ENCODE data around the gene AVL9. TPM values are rescaled to one million over a fixed set of nuclear protein-coding genes. Genes with fewer than 3 reads are reported as not detected.

AVL9 gene
- total and polyA plus RNA-seq, 2 of the 4 experiments (the other 2 are of a cell fraction) = 13.1 to 21.7 TPM

GRCh38 chr7:32447218-32447617 is 48.1 kb upstream of the AVL9 start:
- no peaks in the 10 kb centered on the region for H3K9me1 ChIP-seq (ENCODE audit: insufficient read depth, low read length)
- no peak overlapping the region for H4K5ac ChIP-seq (ENCODE audit: low read depth, low read length)
- H4K8ac ChIP-seq (ENCODE audit: low read depth in 2 of 2, low read length in 2 of 2) = no peak overlapping the region
- no peak overlapping the region for H2BK5ac ChIP-seq (ENCODE audit: low read depth, low read length, poor library complexity, severe bottlenecking)
- ChIA-PET POLR2A (ENCODE audit: unreplicated experiment) (no interaction called here), CTCF (interaction anchor here (1.1 kb wide), 1 partner anchor 236 kb away, joined by 3 read pairs; no protein-coding TSS in a partner anchor)
- no peak overlapping the region for H4K91ac ChIP-seq (ENCODE audit: insufficient read depth, low read depth, low read length)
- no peaks in the 10 kb centered on the region for H3K9me3 ChIP-seq (ENCODE audit: control insufficient read depth, insufficient read depth, low read length)
- BruUV-seq (replicated peaks) = no TSS peak
- no peak overlapping the region for H3K14ac ChIP-seq (replicated peaks; ENCODE audit: low read depth, low read length)
- dilution Hi-C loops (cut with HindIII; ENCODE audit: low sequenced_read_pairs, unreplicated experiment) = no loop called here
- H3K18ac ChIP-seq (ENCODE audit: low read depth, low read length) = no peak overlapping the region
- no peak overlapping the region for H2AK9ac ChIP-seq (replicated peaks; ENCODE audit: low read depth, low read length, poor library complexity)
- no peak overlapping the region for H3K23ac ChIP-seq (ENCODE audit: low read depth, low read length)
- no peak overlapping the region for H3K27ac ChIP-seq (ENCODE audit: insufficient read depth, low read length)
- no peak overlapping the region for H3K56ac ChIP-seq (ENCODE audit: extremely low read depth, insufficient read depth, low read length)
- ATAC-seq (ENCODE audit: low read depth) (no peak), DNase-seq (no peak)
- no peak overlapping the region for H2BK20ac ChIP-seq (ENCODE audit: low read depth, low read length)
- no peaks in the 10 kb centered on the region for H3K27me3 ChIP-seq (ENCODE audit: control insufficient read depth, insufficient read depth, low read length)
- H3K4me2 ChIP-seq (ENCODE audit: low read depth, low read length) = no peak overlapping the region
- H3K4me3 ChIP-seq (ENCODE audit: insufficient read depth, low read depth, low read length) = no peak overlapping the region
- no peak overlapping the region for H2AFZ ChIP-seq (replicated peaks; ENCODE audit: low read length, poor library complexity)
- in situ Hi-C loops (cut with MboI; ENCODE audit: low sequenced_read_pairs) = no loop called here
- no peak overlapping the region for H2BK15ac ChIP-seq (ENCODE audit: low read depth, low read length)
- intact Hi-C loops (cut with micrococcal nuclease) = loop anchor here (10.0 kb wide), 1 partner anchor 1002 kb away; no protein-coding TSS in a partner anchor
- no peaks in the 10 kb centered on the region for H3K4me1 ChIP-seq (ENCODE audit: control insufficient read depth, insufficient read depth, low read length)
- H3K79me1 ChIP-seq (ENCODE audit: low read depth in 1 of 2, low read length in 2 of 2) = no peaks in the 10 kb centered on the region
- H3K9ac ChIP-seq (ENCODE audit: low read depth, low read length) = no peak overlapping the region
- H3K4ac ChIP-seq (ENCODE audit: low read depth, low read length) = no peak overlapping the region
- no peak overlapping the region for H2AK5ac ChIP-seq (ENCODE audit: low read depth, low read length)
- TF ChIP-seq RAD21 (IDR thresholded peaks at IDR 0.05; ENCODE audit: low read length) = no peak
- TF ChIP-seq CEBPB (IDR thresholded peaks at IDR 0.05; ENCODE audit: low read depth, low read length) = no peak
- TF ChIP-seq FOS (IDR thresholded peaks at IDR 0.05; ENCODE audit: low read depth, low read length) = no peak
- TF ChIP-seq RFX5 (IDR thresholded peaks at IDR 0.05; ENCODE audit: low read depth, low read length) = no peak
- no peak for TF ChIP-seq MXI1 (IDR thresholded peaks at IDR 0.05; ENCODE audit: borderline replicate concordance, low read depth, low read length)
- TF ChIP-seq MAZ (IDR thresholded peaks at IDR 0.05; ENCODE audit: borderline replicate concordance, low read depth, low read length) = no peak
- TF ChIP-seq RCOR1 (IDR thresholded peaks at IDR 0.05; ENCODE audit: insufficient replicate concordance, low read length) = no peak
- TF ChIP-seq CTCF (conservative IDR thresholded peaks at IDR 0.05; ENCODE audit: low read depth, low read length) = no peak
- no peak for TF ChIP-seq MAFK (IDR thresholded peaks at IDR 0.05; ENCODE audit: low read depth, low read length)
- no peak for TF ChIP-seq NFE2L2 (IDR thresholded peaks at IDR 0.05; ENCODE audit: low read depth, low read length)
- TF ChIP-seq USF2 (IDR thresholded peaks at IDR 0.05; ENCODE audit: low read depth, low read length) = no peak
- TF ChIP-seq BHLHE40 (IDR thresholded peaks at IDR 0.05; ENCODE audit: low read depth, low read length) = no peak
- no peak for TF ChIP-seq ELK1 (IDR thresholded peaks at IDR 0.05; ENCODE audit: borderline replicate concordance, low read depth, low read length)
- TF ChIP-seq POLR2A (IDR thresholded peaks at IDR 0.05; ENCODE audit: low read depth, low read length) = no peak
- no peak for TF ChIP-seq SMC3 (IDR thresholded peaks at IDR 0.05; ENCODE audit: low read depth, low read length)
- TF ChIP-seq CHD1 (IDR thresholded peaks at IDR 0.05; ENCODE audit: low read depth, low read length) = no peak
- no peaks in the 10 kb centered on the region for H4K20me1 ChIP-seq (ENCODE audit: insufficient read depth, low read length)
- no peaks in the 10 kb centered on the region for H3K36me3 ChIP-seq (ENCODE audit: control insufficient read depth, insufficient read depth, low read length)
- no peak overlapping the region for H2BK120ac ChIP-seq (ENCODE audit: low read depth, low read length)
- WGBS, 2 experiments (ENCODE audit: extremely low coverage in 2 of 2, insufficient read length in 1 of 2) = no CpG with 5 or more reads among the region's 2 CpGs

All from IMR-90 (cell line).